GM12878 (cell line): ENCODE results near the gene CHMP1A. TPM values are rescaled to one million over a fixed set of nuclear protein-coding genes. Genes with fewer than 3 reads are reported as not detected.

Experiments
- CREB1 ChIP-seq: IDR thresholded peaks from 2 replicates; pipeline ENCODE4 v1.6.1; 2012; ENCODE audit warnings: low read depth, mild to moderate bottlenecking, inconsistent platforms
- ELK1 ChIP-seq: IDR thresholded peaks from 2 replicates; pipeline ENCODE4 v1.6.1; 2012; ENCODE audit warnings: low read depth, low read length, improper control_type of control experiment
- IKZF1 ChIP-seq: fragments of 450-650 bp; conservative IDR thresholded peaks from 2 replicates; pipeline ENCODE4 v1.6.1; 2017; ENCODE audit warnings: antibody characterized with exemption, mild to moderate bottlenecking
- LARP7 ChIP-seq: fragments of 450-650 bp; IDR thresholded peaks from 2 replicates; pipeline ENCODE4 v1.6.1; 2017; ENCODE audit warnings: mild to moderate bottlenecking
- MEF2B ChIP-seq: fragments of 450-650 bp; IDR thresholded peaks from 2 replicates; pipeline ENCODE4 v1.6.1; 2018; ENCODE audit warnings: mild to moderate bottlenecking, moderate library complexity; ENCODE audit not compliant: partially characterized antibody, poor library complexity, severe bottlenecking
- MYC ChIP-seq: IDR thresholded peaks from 2 replicates; pipeline ENCODE4 v1.6.1; 2011; ENCODE audit warnings: mild to moderate bottlenecking, low read length, moderate library complexity, inconsistent platforms; ENCODE audit not compliant: insufficient read depth, insufficient replicate concordance, insufficient read length, severe bottlenecking
- NFYB ChIP-seq: IDR thresholded peaks from 2 replicates; pipeline ENCODE4 v1.6.1; 2011; ENCODE audit warnings: low read depth, mild to moderate bottlenecking, low read length, improper control_type of control experiment, moderate library complexity; ENCODE audit not compliant: insufficient read depth
- NR2C1 ChIP-seq: fragments of 450-650 bp; IDR thresholded peaks from 2 replicates; pipeline ENCODE4 v1.6.1; 2017; ENCODE audit warnings: antibody characterized with exemption, mild to moderate bottlenecking, moderate library complexity
- NR2F1 ChIP-seq: fragments of 450-650 bp; conservative IDR thresholded peaks from 2 replicates; pipeline ENCODE4 v1.6.1; 2017; ENCODE audit warnings: mild to moderate bottlenecking
- POLR2AphosphoS5 ChIP-seq: IDR thresholded peaks from 2 replicates; pipeline ENCODE4 v1.6.1; 2011; ENCODE audit warnings: mild to moderate bottlenecking, low read length, inconsistent platforms
- RFX5 ChIP-seq: IDR thresholded peaks from 2 replicates; pipeline ENCODE4 v1.6.1; 2011; ENCODE audit warnings: low read depth, low read length, improper control_type of control experiment
- RUNX3 ChIP-seq: IDR thresholded peaks from 2 replicates; pipeline ENCODE4 v1.6.1; 2012; ENCODE audit warnings: low read length, inconsistent platforms
- TAF1 ChIP-seq: IDR thresholded peaks from 2 replicates; pipeline ENCODE4 v1.6.1; 2011; ENCODE audit warnings: mild to moderate bottlenecking, low read depth, low read length, borderline replicate concordance
- ZNF687 ChIP-seq: fragments of 450-650 bp; IDR thresholded peaks from 2 replicates; pipeline ENCODE4 v1.6.1; 2017; ENCODE audit warnings: mild to moderate bottlenecking, moderate library complexity
- ZSCAN29 ChIP-seq: fragments of 450-650 bp; IDR thresholded peaks from 2 replicates; pipeline ENCODE4 v1.6.1; 2017; ENCODE audit warnings: mild to moderate bottlenecking, moderate library complexity
- polyA plus RNA-seq, 11 experiments: library from polyadenylated mRNA; depleted of rRNA in 4 of 11; unstranded in 6 of 11; stranded (reverse) in 5 of 11; fragments of >200 nt; fragmentation: Nextera tagmentation in 4 of 11; fragmentation: Illumina TruSeq in 1 of 11; extraction: Ambion mirVana in 4 of 11; extraction: Trizol in 1 of 11; gene quantifications; 1 replicate in 1 of 11; 2 replicates in 10 of 11; pipeline versions ENCODE4 v1.2.1 to v1.2.3, GENCODE V29; 2011 to 2016; ENCODE audit warnings: inconsistent platforms in 2 of 11, missing spikeins in 2 of 11, low read depth in 1 of 11
- total RNA-seq, 4 experiments: library from RNA; depleted of rRNA in 3 of 4; stranded (reverse); fragments of >200 nt in 3 of 4; fragmentation: Illumina TruSeq in 1 of 4; extraction: Trizol in 1 of 4; gene quantifications; 2 replicates each; pipeline versions ENCODE4 v1.2.1 to v1.2.3, GENCODE V29; 2013 to 2021
- TF ChIP-seq, protein P1 (sequence below): fragments of 450-650 bp; IDR thresholded peaks from 2 replicates; pipeline ENCODE4 v1.6.1; 2016; ENCODE audit warnings: mild to moderate bottlenecking
- TF ChIP-seq, protein P2 (sequence below): fragments of 450-650 bp; IDR thresholded peaks from 2 replicates; pipeline ENCODE4 v1.6.1; 2017; ENCODE audit warnings: low read depth, mild to moderate bottlenecking, moderate library complexity
- TF ChIP-seq, protein P3 (sequence below): fragments of 450-650 bp; conservative IDR thresholded peaks from 2 replicates; pipeline ENCODE4 v1.6.1; 2017; ENCODE audit warnings: mild to moderate bottlenecking, moderate library complexity

Gene CHMP1A
- total and polyA plus RNA-seq, 10 of the 15 experiments (the other 5 are each of a cell fraction or from before 2014, with no cell fraction given), result 1.0 to 86.7 (median 54.7) TPM

DNA sequence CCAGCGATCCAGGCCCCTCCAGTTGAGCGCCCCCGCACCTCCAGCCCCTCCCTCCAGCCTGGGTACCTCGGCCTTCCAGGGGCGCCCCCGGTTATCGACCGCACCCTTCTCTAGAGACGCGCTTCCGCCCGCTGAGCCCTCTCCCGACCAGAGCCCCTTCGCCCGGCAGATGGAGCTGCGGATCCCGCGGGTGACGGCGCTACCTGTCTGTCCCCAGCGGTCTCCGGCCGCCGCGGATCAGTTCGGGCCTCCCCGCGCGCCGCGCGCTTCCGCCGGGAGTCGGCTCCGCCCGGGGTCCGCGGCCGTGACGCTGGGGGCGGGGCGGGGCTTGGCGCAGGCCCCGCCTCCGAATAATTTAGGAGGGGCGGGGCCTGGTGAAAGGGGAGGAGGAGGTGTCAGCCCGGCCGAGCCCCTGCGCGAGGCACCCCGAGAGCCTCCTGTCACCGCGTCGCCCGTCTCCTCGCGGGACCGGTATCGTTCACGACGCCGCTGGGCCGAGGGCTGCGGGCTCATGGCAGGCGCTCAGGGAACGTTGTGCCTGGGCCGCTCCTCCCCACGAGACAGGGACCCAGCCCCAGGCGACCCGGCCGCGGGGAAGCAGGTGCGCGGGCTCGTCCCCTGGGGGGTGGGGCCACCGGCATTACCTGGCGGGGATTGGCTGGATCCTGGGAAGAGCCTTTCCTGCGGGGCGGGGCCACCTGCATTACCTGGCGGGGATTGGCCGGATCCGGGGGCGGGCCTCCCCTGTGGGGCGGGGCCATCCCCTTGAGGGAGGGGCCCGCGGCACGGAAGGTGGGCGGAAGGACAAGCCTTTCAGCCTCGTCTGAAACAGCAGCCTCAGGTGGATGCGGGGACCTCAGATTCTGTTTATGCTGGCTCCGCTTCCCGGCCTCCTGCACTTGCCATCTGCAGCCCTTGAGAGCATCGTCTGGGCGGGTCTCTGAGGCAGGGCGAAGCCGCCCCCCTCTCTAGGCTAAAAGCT is 44.2 kb upstream of the CHMP1A start, which contains the start of gene SPATA2L (continued):
- TF ChIP-seq, protein P1, sequence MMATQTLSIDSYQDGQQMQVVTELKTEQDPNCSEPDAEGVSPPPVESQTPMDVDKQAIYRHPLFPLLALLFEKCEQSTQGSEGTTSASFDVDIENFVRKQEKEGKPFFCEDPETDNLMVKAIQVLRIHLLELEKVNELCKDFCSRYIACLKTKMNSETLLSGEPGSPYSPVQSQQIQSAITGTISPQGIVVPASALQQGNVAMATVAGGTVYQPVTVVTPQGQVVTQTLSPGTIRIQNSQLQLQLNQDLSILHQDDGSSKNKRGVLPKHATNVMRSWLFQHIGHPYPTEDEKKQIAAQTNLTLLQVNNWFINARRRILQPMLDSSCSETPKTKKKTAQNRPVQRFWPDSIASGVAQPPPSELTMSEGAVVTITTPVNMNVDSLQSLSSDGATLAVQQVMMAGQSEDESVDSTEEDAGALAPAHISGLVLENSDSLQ, result peak; percentile 70
- peak; percentile 28; the same call in 1 of the 2 replicates for TF ChIP-seq NR2C1
- TF ChIP-seq ZSCAN29, result 0 out of 2 replicates have a peak, but pooled peaks have one; percentile 26
- TF ChIP-seq MYC, result no peak
- no peak for TF ChIP-seq RFX5
- TF ChIP-seq POLR2AphosphoS5, result 0 out of 2 replicates have a peak, but pooled peaks have one; percentile 35
- TF ChIP-seq RUNX3, result peak; percentile 49
- TF ChIP-seq, protein P2, sequence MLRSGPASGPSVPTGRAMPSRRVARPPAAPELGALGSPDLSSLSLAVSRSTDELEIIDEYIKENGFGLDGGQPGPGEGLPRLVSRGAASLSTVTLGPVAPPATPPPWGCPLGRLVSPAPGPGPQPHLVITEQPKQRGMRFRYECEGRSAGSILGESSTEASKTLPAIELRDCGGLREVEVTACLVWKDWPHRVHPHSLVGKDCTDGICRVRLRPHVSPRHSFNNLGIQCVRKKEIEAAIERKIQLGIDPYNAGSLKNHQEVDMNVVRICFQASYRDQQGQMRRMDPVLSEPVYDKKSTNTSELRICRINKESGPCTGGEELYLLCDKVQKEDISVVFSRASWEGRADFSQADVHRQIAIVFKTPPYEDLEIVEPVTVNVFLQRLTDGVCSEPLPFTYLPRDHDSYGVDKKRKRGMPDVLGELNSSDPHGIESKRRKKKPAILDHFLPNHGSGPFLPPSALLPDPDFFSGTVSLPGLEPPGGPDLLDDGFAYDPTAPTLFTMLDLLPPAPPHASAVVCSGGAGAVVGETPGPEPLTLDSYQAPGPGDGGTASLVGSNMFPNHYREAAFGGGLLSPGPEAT, result peak; percentile 30; the same call in 1 of the 2 replicates
- no peak for TF ChIP-seq MEF2B
- TF ChIP-seq ZNF687, result peak; percentile 57; the same call in 1 of the 2 replicates
- TF ChIP-seq IKZF1, result peak; percentile 7; the same call in 1 of the 2 replicates
- peak; percentile 73 for TF ChIP-seq LARP7
- peak; percentile 33; the same call in 1 of the 2 replicates for TF ChIP-seq NR2F1
- TF ChIP-seq CREB1, result peak; percentile 53; the same call in 1 of the 2 replicates
- TF ChIP-seq ELK1, result peak; percentile 20
- TF ChIP-seq TAF1, result no peak; the same call in 1 of the 2 replicates
- peak; percentile 20; the same call in 1 of the 2 replicates for TF ChIP-seq NFYB
- TF ChIP-seq, protein P3, sequence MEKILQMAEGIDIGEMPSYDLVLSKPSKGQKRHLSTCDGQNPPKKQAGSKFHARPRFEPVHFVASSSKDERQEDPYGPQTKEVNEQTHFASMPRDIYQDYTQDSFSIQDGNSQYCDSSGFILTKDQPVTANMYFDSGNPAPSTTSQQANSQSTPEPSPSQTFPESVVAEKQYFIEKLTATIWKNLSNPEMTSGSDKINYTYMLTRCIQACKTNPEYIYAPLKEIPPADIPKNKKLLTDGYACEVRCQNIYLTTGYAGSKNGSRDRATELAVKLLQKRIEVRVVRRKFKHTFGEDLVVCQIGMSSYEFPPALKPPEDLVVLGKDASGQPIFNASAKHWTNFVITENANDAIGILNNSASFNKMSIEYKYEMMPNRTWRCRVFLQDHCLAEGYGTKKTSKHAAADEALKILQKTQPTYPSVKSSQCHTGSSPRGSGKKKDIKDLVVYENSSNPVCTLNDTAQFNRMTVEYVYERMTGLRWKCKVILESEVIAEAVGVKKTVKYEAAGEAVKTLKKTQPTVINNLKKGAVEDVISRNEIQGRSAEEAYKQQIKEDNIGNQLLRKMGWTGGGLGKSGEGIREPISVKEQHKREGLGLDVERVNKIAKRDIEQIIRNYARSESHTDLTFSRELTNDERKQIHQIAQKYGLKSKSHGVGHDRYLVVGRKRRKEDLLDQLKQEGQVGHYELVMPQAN, result peak; percentile 67; the same call in 1 of the 2 replicates
